Measurements from ENCODE around the gene BCAS3.

Gene BCAS3

DNA sequence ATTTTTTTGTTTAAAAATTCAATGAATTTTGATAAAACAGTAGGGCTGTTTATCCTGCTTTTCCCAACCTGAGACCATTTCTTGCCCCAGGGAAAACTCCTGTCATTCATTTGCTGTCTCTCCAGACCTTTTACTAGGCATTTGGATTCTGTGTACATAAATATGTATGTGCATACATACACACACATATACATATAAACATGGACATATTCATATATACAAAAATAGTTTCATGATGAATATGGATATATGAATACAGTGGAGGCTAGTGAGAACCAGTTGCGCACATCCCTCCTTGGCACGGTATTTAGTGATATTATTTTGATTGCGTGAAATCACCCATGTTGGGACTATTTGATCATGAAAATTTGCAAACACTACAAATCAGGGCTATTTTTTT lies 269.9 kb downstream of the BCAS3 start:
- H3K79me2 ChIP-seq = no peaks in the 10 kb centered on the region
- no peak overlapping the region for H3K27ac ChIP-seq
- H3K4me1 ChIP-seq = no peaks in the 10 kb centered on the region
- H3K9me3 ChIP-seq (ENCODE audit: control insufficient read depth, low read length) = no peaks in the 10 kb centered on the region
- no peak overlapping the region for H3K4me2 ChIP-seq (ENCODE audit: low read length)
- H2AFZ ChIP-seq = no peak overlapping the region
- H3K27me3 ChIP-seq (ENCODE audit: control insufficient read depth, insufficient read depth, low read length) = no peaks in the 10 kb centered on the region
- no peaks in the 10 kb centered on the region for H3K36me3 ChIP-seq (ENCODE audit: control insufficient read depth, insufficient read depth, low read length)
- TF ChIP-seq, protein P1, sequence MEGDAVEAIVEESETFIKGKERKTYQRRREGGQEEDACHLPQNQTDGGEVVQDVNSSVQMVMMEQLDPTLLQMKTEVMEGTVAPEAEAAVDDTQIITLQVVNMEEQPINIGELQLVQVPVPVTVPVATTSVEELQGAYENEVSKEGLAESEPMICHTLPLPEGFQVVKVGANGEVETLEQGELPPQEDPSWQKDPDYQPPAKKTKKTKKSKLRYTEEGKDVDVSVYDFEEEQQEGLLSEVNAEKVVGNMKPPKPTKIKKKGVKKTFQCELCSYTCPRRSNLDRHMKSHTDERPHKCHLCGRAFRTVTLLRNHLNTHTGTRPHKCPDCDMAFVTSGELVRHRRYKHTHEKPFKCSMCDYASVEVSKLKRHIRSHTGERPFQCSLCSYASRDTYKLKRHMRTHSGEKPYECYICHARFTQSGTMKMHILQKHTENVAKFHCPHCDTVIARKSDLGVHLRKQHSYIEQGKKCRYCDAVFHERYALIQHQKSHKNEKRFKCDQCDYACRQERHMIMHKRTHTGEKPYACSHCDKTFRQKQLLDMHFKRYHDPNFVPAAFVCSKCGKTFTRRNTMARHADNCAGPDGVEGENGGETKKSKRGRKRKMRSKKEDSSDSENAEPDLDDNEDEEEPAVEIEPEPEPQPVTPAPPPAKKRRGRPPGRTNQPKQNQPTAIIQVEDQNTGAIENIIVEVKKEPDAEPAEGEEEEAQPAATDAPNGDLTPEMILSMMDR (IDR thresholded peaks at IDR 0.05) = no peak
- no peak overlapping the region for H3K4me3 ChIP-seq (ENCODE audit: low read depth, low read length)
- no peak overlapping the region for H3K9ac ChIP-seq

GRCh38 chr17:60952747-60953146 lies 275.1 kb downstream of the BCAS3 start:
- Histone ChIP-seq H3K27ac (no peak overlapping the region), H3K4me1 (no peaks in the 10 kb centered on the region), H3K9ac (no peak overlapping the region), H3K4me2 (ENCODE audit: low read length) (no peak overlapping the region), H3K36me3 (ENCODE audit: control insufficient read depth, insufficient read depth, low read length) (no peaks in the 10 kb centered on the region), H3K79me2 (no peaks in the 10 kb centered on the region), H2AFZ (no peak overlapping the region), H3K27me3 (ENCODE audit: control insufficient read depth, insufficient read depth, low read length) (no peaks in the 10 kb centered on the region), H3K4me3 (ENCODE audit: low read depth, low read length) (no peak overlapping the region), H3K9me3 (ENCODE audit: control insufficient read depth, low read length) (no peaks in the 10 kb centered on the region)
- TF ChIP-seq, protein P1 (IDR thresholded peaks at IDR 0.05) = no peak

- no peaks in the 10 kb centered on the region for H3K4me1 ChIP-seq
- no peaks in the 10 kb centered on the region for H3K9me3 ChIP-seq (ENCODE audit: control insufficient read depth, low read length)
- H2AFZ ChIP-seq = no peak overlapping the region
- no peaks in the 10 kb centered on the region for H3K79me2 ChIP-seq
- no peaks in the 10 kb centered on the region for H3K36me3 ChIP-seq (ENCODE audit: control insufficient read depth, insufficient read depth, low read length)
- H3K4me3 ChIP-seq (ENCODE audit: low read depth, low read length) = no peak overlapping the region
- H3K27ac ChIP-seq = no peak overlapping the region
- H3K9ac ChIP-seq = no peak overlapping the region
- no peak overlapping the region for H3K4me2 ChIP-seq (ENCODE audit: low read length)
- TF ChIP-seq, protein P1 (IDR thresholded peaks at IDR 0.05) = no peak
- H3K27me3 ChIP-seq (ENCODE audit: control insufficient read depth, insufficient read depth, low read length) = no peaks in the 10 kb centered on the region
These were observed 281.4 kb downstream of the BCAS3 start for GRCh38 chr17:60959011-60959410.

- no peak overlapping the region for H3K27ac ChIP-seq
These were observed 282.0 kb downstream of the BCAS3 start for GRCh38 chr17:60959696-60960095.

More at GRCh38 chr17:60959696-60960095, 282.0 kb downstream of the BCAS3 start:
- TF ChIP-seq, protein P1 (IDR thresholded peaks at IDR 0.05) = no peak
- no peak overlapping the region for H3K4me2 ChIP-seq (ENCODE audit: low read length)
- no peak overlapping the region for H2AFZ ChIP-seq
- H3K9me3 ChIP-seq (ENCODE audit: control insufficient read depth, low read length) = no peaks in the 10 kb centered on the region
- no peak overlapping the region for H3K4me3 ChIP-seq (ENCODE audit: low read depth, low read length)
- no peaks in the 10 kb centered on the region for H3K79me2 ChIP-seq
- no peaks in the 10 kb centered on the region for H3K36me3 ChIP-seq (ENCODE audit: control insufficient read depth, insufficient read depth, low read length)
- H3K4me1 ChIP-seq = no peaks in the 10 kb centered on the region
- no peaks in the 10 kb centered on the region for H3K27me3 ChIP-seq (ENCODE audit: control insufficient read depth, insufficient read depth, low read length)
- no peak overlapping the region for H3K9ac ChIP-seq
